Measurements from ENCODE around the gene CIRBP.

The CIRBP gene

GRCh38 chr19:1238369-1239303 is 30.5 kb upstream of the CIRBP start:
- POLR2A ChIA-PET = no interaction called here
- no peak for DNase-seq (ENCODE audit: extremely low spot score)
- CTCF ChIA-PET = interaction anchor here (1.2 to 9.8 kb wide), 4 partner anchors 18 to 125 kb away, joined by 4 to 491 read pairs (median 5); partner anchors contain the start of gene CIRBP
- no peak for TF ChIP-seq CTCF (IDR thresholded peaks at IDR 0.05; ENCODE audit: control extremely low read depth, extremely low read depth, low read depth, missing control alignments)

DNA sequence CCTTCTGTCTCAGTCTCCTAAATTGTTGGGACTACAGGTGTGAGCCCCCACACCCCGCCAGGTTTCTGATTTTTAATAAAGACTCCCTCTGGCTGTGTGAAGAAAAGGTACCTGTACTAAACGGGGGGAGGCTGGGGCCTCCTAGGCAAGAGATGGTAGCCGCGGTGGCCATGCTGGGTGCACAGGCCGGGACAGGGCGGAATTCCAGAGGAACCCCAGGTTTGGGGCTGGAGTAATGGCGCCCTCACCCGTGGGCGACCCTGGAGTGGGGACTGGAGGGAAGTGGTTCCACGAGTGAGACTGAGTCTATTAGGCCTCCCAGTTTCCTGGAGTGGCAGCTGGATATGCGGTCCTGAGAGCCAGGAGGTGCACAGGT is 29.7 kb upstream of the CIRBP start:
- POLR2A ChIA-PET = no interaction called here

GRCh38 chr19:1239796-1240737 is 29.1 kb upstream of the CIRBP start:
- POLR2A ChIA-PET = interaction anchor here (2.3 kb wide), 1 partner anchor 29 kb away, joined by 11 read pairs; the partner anchor contains the start of gene CIRBP
- peak; percentile 96 for DNase-seq (ENCODE audit: extremely low spot score)
- TF ChIP-seq CTCF (IDR thresholded peaks at IDR 0.05; ENCODE audit: control extremely low read depth, extremely low read depth, low read depth, missing control alignments) = peak; percentile 78
- CTCF ChIA-PET = interaction anchor here (0.7 to 9.8 kb wide), 9 partner anchors 10 to 318 kb away, joined by 3 to 491 read pairs (median 3); partner anchors contain the start of genes CIRBP and WDR18

More for the DNA sequence above, 29.7 kb upstream of the CIRBP start:
- CTCF ChIA-PET = interaction anchor here (1.8 to 9.8 kb wide), 2 partner anchors 22 to 126 kb away, joined by 6 to 491 read pairs; partner anchors contain the start of gene CIRBP
- no peak for TF ChIP-seq CTCF (IDR thresholded peaks at IDR 0.05; ENCODE audit: control extremely low read depth, extremely low read depth, low read depth, missing control alignments)
- DNase-seq (ENCODE audit: extremely low spot score) = no peak

- CTCF ChIA-PET = interaction anchor here (0.7 to 9.8 kb wide), 12 partner anchors 11 to 318 kb away, joined by 3 to 491 read pairs (median 4); partner anchors contain the start of genes ABCA7, CIRBP and WDR18
- TF ChIP-seq CTCF (IDR thresholded peaks at IDR 0.05; ENCODE audit: control extremely low read depth, extremely low read depth, low read depth, missing control alignments) = no peak
- no peak for DNase-seq (ENCODE audit: extremely low spot score)
- POLR2A ChIA-PET = interaction anchor here (1.2 to 2.3 kb wide), 3 partner anchors 25 to 201 kb away, joined by 3 to 11 read pairs (median 3); partner anchors contain the start of genes ABCA7 and CIRBP
These were observed 28.2 kb upstream of the CIRBP start for GRCh38 chr19:1240925-1241324.

DNA sequence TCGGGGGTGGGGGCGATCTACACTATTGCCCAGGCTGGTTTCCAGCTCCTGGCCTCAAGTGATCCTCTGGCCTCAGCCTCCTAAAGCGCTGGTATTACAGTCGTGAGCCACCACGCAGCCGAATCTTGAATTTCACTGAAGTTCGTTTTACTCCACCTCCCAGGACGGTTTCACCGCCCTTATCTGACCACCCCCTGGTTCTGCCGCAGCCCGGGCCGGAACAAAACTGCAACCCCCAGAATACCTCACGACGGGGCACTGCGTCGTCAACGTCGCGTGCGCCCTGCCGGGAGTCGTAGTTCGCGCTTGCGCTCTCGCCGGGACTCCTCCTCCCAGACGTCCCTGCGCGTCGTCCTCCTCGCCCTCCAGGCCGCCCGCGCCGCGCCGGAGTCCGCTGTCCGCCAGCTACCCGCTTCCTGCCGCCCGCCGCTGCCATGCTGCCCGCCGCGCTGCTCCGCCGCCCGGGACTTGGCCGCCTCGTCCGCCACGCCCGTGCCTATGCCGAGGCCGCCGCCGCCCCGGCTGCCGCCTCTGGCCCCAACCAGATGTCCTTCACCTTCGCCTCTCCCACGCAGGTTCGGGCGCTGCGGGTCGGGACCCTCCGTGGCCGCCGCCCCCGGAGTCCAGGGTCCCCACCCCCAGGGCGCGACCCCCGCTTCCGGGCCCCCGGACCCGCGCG is 27.6 kb upstream of the CIRBP start, which contains the start of gene ATP5F1D:
Gene ATP5F1D (plus strand): TSS at position 335 of the 679 bp plus-strand sequence. CDS start 100 bp downstream, at position 435.
- CTCF ChIA-PET = interaction anchor here (1.0 to 9.8 kb wide), 8 partner anchors 16 to 319 kb away, joined by 3 to 491 read pairs (median 4); partner anchors contain the start of genes ABCA7 and CIRBP
- DNase-seq (ENCODE audit: extremely low spot score) = peak; percentile 96
- no peak for TF ChIP-seq CTCF (IDR thresholded peaks at IDR 0.05; ENCODE audit: control extremely low read depth, extremely low read depth, low read depth, missing control alignments)

More for the DNA sequence above, 27.6 kb upstream of the CIRBP start, which contains the start of gene ATP5F1D:
- POLR2A ChIA-PET = interaction anchor here (1.2 to 2.3 kb wide), 3 partner anchors 25 to 202 kb away, joined by 3 to 11 read pairs (median 3); partner anchors contain the start of genes ABCA7 and CIRBP

All from GM10248 (cell line).